Stimulated activated CD4-positive, alpha-beta T cell treated with anti-CD3 and anti-CD28 coated beads, Interleukin-15, amount 100 ng/mL, for 1 hour (primary cell): ENCODE measurements around the gene HOMER2.
A peak's percentile ranks its signal among the peaks of the same experiment; 100 is the strongest.
"Not testable (repeated sequence)": the region's sequence is repeated elsewhere in the genome, so short reads cannot be mapped to it uniquely, and the experiment has no call there.

Experiments
- DNase-seq, 2 donors: peaks; one replicate each; pipeline ENCODE4 v3.0.0-alpha.2; 2020; ENCODE audit warnings: low read depth in 1 of 2, low spot score in 1 of 2

HOMER2 gene

GRCh38 chr15:82952158-82953081 lies at the start of gene HOMER2:
Gene HOMER2, minus strand, starts transcription at chr15:82952720. Its CDS starts 185 bp downstream, at chr15:82952535.
- peak in 1 of 2 donors; percentile 2 for DNase-seq

GRCh38 chr15:83000672-83001031 lies 48.1 kb upstream of the HOMER2 start:
- not testable (repeated sequence) for DNase-seq

- no peak for DNase-seq
These were observed 47.6 kb upstream of the HOMER2 start for GRCh38 chr15:82999905-83000671.

- DNase-seq: no peak
These were observed 46.9 kb upstream of the HOMER2 start for GRCh38 chr15:82999426-82999825.

GRCh38 chr15:82995938-82996337 lies 43.4 kb upstream of the HOMER2 start:
- DNase-seq: no peak

GRCh38 chr15:82995076-82995475 lies 42.6 kb upstream of the HOMER2 start:
- no peak for DNase-seq

GRCh38 chr15:82993144-82993543 lies 40.6 kb upstream of the HOMER2 start:
- no peak for DNase-seq

GRCh38 chr15:82992436-82992998 lies 40.0 kb upstream of the HOMER2 start:
- no peak for DNase-seq

GRCh38 chr15:82986442-82986780 lies 33.9 kb upstream of the HOMER2 start:
- DNase-seq: no peak

- peak; percentile 71 to 79 for DNase-seq
These were observed 33.3 kb upstream of the HOMER2 start, which contains the start of gene RAMAC for GRCh38 chr15:82985688-82986441. Gene RAMAC, plus strand, starts transcription at chr15:82986210. Its CDS starts 2,809 bp downstream, at chr15:82989019.

GRCh38 chr15:82980981-82981380 lies 28.5 kb upstream of the HOMER2 start:
- DNase-seq: no peak

- no peak for DNase-seq
These were observed 27.2 kb upstream of the HOMER2 start for GRCh38 chr15:82979726-82980125.

- no peak for DNase-seq
These were observed 25.9 kb upstream of the HOMER2 start for GRCh38 chr15:82978438-82978837.

- DNase-seq: no peak
These were observed 24.6 kb upstream of the HOMER2 start for GRCh38 chr15:82977076-82977475.

- no peak for DNase-seq
These were observed 20.5 kb upstream of the HOMER2 start for GRCh38 chr15:82972990-82973389.

- DNase-seq: no peak
These were observed 18.9 kb upstream of the HOMER2 start for GRCh38 chr15:82971218-82971984.

GRCh38 chr15:82970696-82971095 lies 18.2 kb upstream of the HOMER2 start:
- no peak for DNase-seq

GRCh38 chr15:82970078-82970686 lies 17.7 kb upstream of the HOMER2 start:
- no peak for DNase-seq

GRCh38 chr15:82969353-82969752 lies 16.8 kb upstream of the HOMER2 start:
- DNase-seq: no peak

- no peak for DNase-seq
These were observed 15.5 kb upstream of the HOMER2 start for GRCh38 chr15:82968066-82968465.
